C4-2B (cell line): ENCODE results near the gene DGKG.

Source experiments
- ZFX ChIP-seq: fragments of 450-650 bp; IDR thresholded peaks from 2 replicates; pipeline ENCODE4 v1.6.1; 2017
- TF ChIP-seq, protein P1 (sequence below): fragments of 450-650 bp; conservative IDR thresholded peaks from 2 replicates; pipeline ENCODE4 v1.5.1; 2017; ENCODE audit warnings: mild to moderate bottlenecking

DNA sequence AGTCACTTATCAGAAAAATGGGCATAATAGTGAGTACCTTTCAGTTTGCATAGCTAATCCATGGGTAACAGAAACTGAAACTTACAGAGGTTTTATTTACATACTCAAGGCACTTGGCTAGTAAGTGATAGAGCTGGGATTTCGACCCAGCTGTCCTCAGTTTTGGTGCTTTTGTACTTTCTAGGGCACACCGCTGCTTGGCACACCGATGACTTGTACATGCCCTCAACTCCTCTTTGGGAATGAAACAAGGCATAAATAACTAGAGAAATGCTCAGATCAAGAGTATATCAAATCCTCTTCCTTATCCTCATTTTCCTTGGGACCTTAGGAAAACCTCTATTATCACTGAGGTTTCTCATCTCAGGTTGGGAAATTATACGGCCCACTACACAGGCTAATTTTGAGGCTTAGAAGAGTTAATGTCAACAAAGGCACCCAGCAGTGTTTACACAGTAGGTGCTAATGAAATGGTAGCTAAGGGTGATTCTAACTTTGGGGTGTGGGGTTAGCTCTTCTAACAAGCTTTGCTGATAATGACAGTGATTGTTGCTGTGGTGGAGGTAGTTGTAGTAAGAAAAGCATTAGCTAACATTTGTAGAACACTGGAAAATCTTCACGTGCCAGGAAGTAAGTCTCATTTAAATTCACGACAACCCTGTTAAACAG lies 20.3 kb upstream of the DGKG start:
- TF ChIP-seq, protein P1, sequence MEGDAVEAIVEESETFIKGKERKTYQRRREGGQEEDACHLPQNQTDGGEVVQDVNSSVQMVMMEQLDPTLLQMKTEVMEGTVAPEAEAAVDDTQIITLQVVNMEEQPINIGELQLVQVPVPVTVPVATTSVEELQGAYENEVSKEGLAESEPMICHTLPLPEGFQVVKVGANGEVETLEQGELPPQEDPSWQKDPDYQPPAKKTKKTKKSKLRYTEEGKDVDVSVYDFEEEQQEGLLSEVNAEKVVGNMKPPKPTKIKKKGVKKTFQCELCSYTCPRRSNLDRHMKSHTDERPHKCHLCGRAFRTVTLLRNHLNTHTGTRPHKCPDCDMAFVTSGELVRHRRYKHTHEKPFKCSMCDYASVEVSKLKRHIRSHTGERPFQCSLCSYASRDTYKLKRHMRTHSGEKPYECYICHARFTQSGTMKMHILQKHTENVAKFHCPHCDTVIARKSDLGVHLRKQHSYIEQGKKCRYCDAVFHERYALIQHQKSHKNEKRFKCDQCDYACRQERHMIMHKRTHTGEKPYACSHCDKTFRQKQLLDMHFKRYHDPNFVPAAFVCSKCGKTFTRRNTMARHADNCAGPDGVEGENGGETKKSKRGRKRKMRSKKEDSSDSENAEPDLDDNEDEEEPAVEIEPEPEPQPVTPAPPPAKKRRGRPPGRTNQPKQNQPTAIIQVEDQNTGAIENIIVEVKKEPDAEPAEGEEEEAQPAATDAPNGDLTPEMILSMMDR, result no peak
- no peak for TF ChIP-seq ZFX
